H1 (cell line): Measurements from ENCODE around the gene CP. TPM values are rescaled to one million over a fixed set of nuclear protein-coding genes. Genes with fewer than 3 reads are reported as not detected.

Source experiments
- CTCF ChIA-PET: fragments of 300-600 bp; sonication (Branson Sonifier 250); formaldehyde crosslinking; loops from one replicate; lab custom pipeline; 2021; ENCODE audit not compliant: partially characterized antibody; lab: Charles Lee
- POLR2A ChIA-PET: fragments of 300-600 bp; sonication (Branson Sonifier 250); formaldehyde crosslinking; loops from one replicate; lab custom pipeline; 2021; ENCODE audit warnings: inconsistent platforms; ENCODE audit not compliant: partially characterized antibody; lab: Charles Lee
- DNase-seq, 2 experiments: peaks; one replicate each; pipeline versions ENCODE4 v3.0.0 to v3.0.0-alpha.2; 2010 to 2022; ENCODE audit warnings: low spot score in 2 of 2, low read depth in 1 of 2, mixed read lengths in 1 of 2
- FAIRE-seq: peaks from 2 replicates; lab custom pipeline; 2011; peaks lifted over from hg19 to GRCh38; lab: Jason Lieb, UNC
- H2AFZ ChIP-seq: 2 replicates; pipeline ENCODE4 v1.8.1; 2012; ENCODE audit warnings: low read length, inconsistent platforms
- H2AK5ac ChIP-seq: 2 replicates; pipeline ENCODE4 v1.6.1; 2013; ENCODE audit warnings: low read depth, low read length
- H2BK120ac ChIP-seq: replicated peaks from 2 replicates; pipeline ENCODE3; 2013; ENCODE audit warnings: low read depth, low read length, inconsistent platforms
- H2BK12ac ChIP-seq: 2 replicates; pipeline ENCODE4 v1.6.1; 2013; ENCODE audit warnings: low read depth, low read length
- H2BK15ac ChIP-seq: 2 replicates; pipeline ENCODE4 v1.6.1; 2013; ENCODE audit warnings: low read length
- H2BK20ac ChIP-seq: 2 replicates; pipeline ENCODE4 v1.6.1; 2013; ENCODE audit warnings: low read length
- H2BK5ac ChIP-seq: 2 replicates; pipeline ENCODE4 v1.6.1; 2013; ENCODE audit warnings: low read depth, low read length
- H3K14ac ChIP-seq: 2 replicates; pipeline ENCODE4 v1.6.1; 2013; ENCODE audit warnings: inconsistent platforms; ENCODE audit not compliant: insufficient read length
- H3K18ac ChIP-seq: 2 replicates; pipeline ENCODE4 v1.6.1; 2013; ENCODE audit warnings: low read length; ENCODE audit errors: extremely low read depth
- H3K23ac ChIP-seq: 2 replicates; pipeline ENCODE4 v1.6.1; 2013; ENCODE audit warnings: inconsistent platforms; ENCODE audit not compliant: insufficient read length
- H3K23me2 ChIP-seq: 2 replicates; pipeline ENCODE4 v1.6.1; 2013; ENCODE audit warnings: low read depth, low read length
- H3K27ac ChIP-seq: 2 replicates; pipeline ENCODE4 v1.6.1; 2011; ENCODE audit warnings: low read depth, low read length, inconsistent platforms
- H3K27me3 ChIP-seq, 4 experiments: replicated peaks in 1 of 4; 1 replicate in 1 of 4; 2 replicates in 3 of 4; pipeline versions ENCODE4 v1.6.1 to v1.8.1; 2011 to 2013; ENCODE audit warnings: low read length in 3 of 4, mild to moderate bottlenecking in 3 of 4, inconsistent platforms in 2 of 4, mixed read lengths in 2 of 4, moderate library complexity in 1 of 4; ENCODE audit not compliant: control insufficient read depth in 3 of 4, insufficient read depth in 3 of 4; ENCODE audit errors: extremely low read depth in 1 of 4
- H3K36me3 ChIP-seq, 4 experiments: 2 replicates each; pipeline versions ENCODE4 v1.6.1 to v1.8.1; 2011 to 2013; ENCODE audit warnings: mild to moderate bottlenecking in 4 of 4, low read length in 3 of 4, moderate library complexity in 2 of 4, control low read depth in 1 of 4, inconsistent platforms in 1 of 4; ENCODE audit not compliant: insufficient read depth in 4 of 4, control insufficient read depth in 2 of 4
- H3K4ac ChIP-seq: replicated peaks from 2 replicates; pipeline ENCODE3; 2013; ENCODE audit warnings: low read length, low read depth, mixed read lengths, inconsistent platforms; ENCODE audit not compliant: insufficient read length
- H3K4me1 ChIP-seq, 4 experiments: replicated peaks in 1 of 4; 1 replicate in 1 of 4; 2 replicates in 3 of 4; pipeline versions ENCODE4 v1.6.1 to v1.8.1; 2011 to 2013; ENCODE audit warnings: low read length in 3 of 4, inconsistent platforms in 2 of 4, mixed read lengths in 1 of 4; ENCODE audit not compliant: insufficient read depth in 4 of 4, control insufficient read depth in 3 of 4
- H3K4me2 ChIP-seq, 2 experiments: 2 replicates each; pipeline versions ENCODE4 v1.6.1 to v1.8.1; 2011 to 2013; ENCODE audit warnings: low read depth in 2 of 2, low read length in 2 of 2, control low read depth in 1 of 2, inconsistent platforms in 1 of 2, mild to moderate bottlenecking in 1 of 2; ENCODE audit not compliant: insufficient read depth in 1 of 2
- H3K4me3 ChIP-seq, 4 experiments: fragments of 200-600, 300-600 bp in 1 of 4; sonication (generic), shearing (Covaris generic), sonication (Bioruptor Twin) in 1 of 4; 2 replicates each; pipeline versions ENCODE4 v1.5.1 to v1.8.1; 2011 to 2016; ENCODE audit warnings: low read length in 4 of 4, low read depth in 3 of 4, control low read depth in 2 of 4, inconsistent platforms in 2 of 4, mild to moderate bottlenecking in 2 of 4, mixed read lengths in 1 of 4, moderate library complexity in 1 of 4; ENCODE audit not compliant: insufficient read depth in 2 of 4; ENCODE audit errors: extremely low read depth in 1 of 4
- H3K56ac ChIP-seq: replicated peaks from 2 replicates; pipeline ENCODE3; 2013; ENCODE audit warnings: low read depth, mild to moderate bottlenecking, mixed read lengths, low read length, inconsistent platforms; ENCODE audit not compliant: insufficient read length
- H3K79me1 ChIP-seq: 2 replicates; pipeline ENCODE4 v1.6.1; 2013; ENCODE audit warnings: low read depth, low read length, control low read depth
- H3K79me2 ChIP-seq, 2 experiments: 2 replicates each; pipeline versions ENCODE4 v1.6.1 to v1.8.1; 2012 to 2013; ENCODE audit warnings: low read length in 2 of 2, mild to moderate bottlenecking in 2 of 2, inconsistent platforms in 1 of 2; ENCODE audit not compliant: insufficient read depth in 2 of 2, control insufficient read depth in 1 of 2
- H3K9ac ChIP-seq, 4 experiments: replicated peaks in 1 of 4; 1 replicate in 1 of 4; 2 replicates in 3 of 4; pipeline versions ENCODE4 v1.6.1 to v1.8.1; 2011 to 2013; ENCODE audit warnings: low read depth in 3 of 4, low read length in 3 of 4, control low read depth in 2 of 4, mild to moderate bottlenecking in 2 of 4, moderate library complexity in 2 of 4, inconsistent platforms in 1 of 4; ENCODE audit errors: extremely low read depth in 1 of 4
- H3K9me3 ChIP-seq, 2 experiments: 2 replicates each; pipeline versions ENCODE4 v1.6.1 to v1.8.1; 2012 to 2013; ENCODE audit warnings: mild to moderate bottlenecking in 2 of 2, moderate library complexity in 2 of 2, control low read depth in 1 of 2, inconsistent platforms in 1 of 2, low read depth in 1 of 2, low read length in 1 of 2, mixed read lengths in 1 of 2; ENCODE audit not compliant: insufficient read depth in 2 of 2
- H4K20me1 ChIP-seq, 2 experiments: replicated peaks in 1 of 2; 2 replicates each; pipeline versions ENCODE3 to v1.8.1; 2011 to 2013; ENCODE audit warnings: inconsistent platforms in 2 of 2, low read length in 2 of 2, mild to moderate bottlenecking in 1 of 2; ENCODE audit not compliant: insufficient read depth in 2 of 2, control insufficient read depth in 1 of 2
- H4K5ac ChIP-seq: 2 replicates; pipeline ENCODE4 v1.6.1; 2013; ENCODE audit warnings: low read length, low read depth, mixed read lengths, inconsistent platforms; ENCODE audit not compliant: insufficient read length
- H4K8ac ChIP-seq: 2 replicates; pipeline ENCODE4 v1.8.0; 2013; ENCODE audit warnings: mild to moderate bottlenecking, moderate library complexity, low read length, inconsistent platforms; ENCODE audit not compliant: insufficient read depth; ENCODE audit errors: extremely low read depth
- H4K91ac ChIP-seq: replicated peaks from 2 replicates; pipeline ENCODE3; 2013; ENCODE audit warnings: low read length, mixed read lengths, inconsistent platforms; ENCODE audit not compliant: insufficient read length
- BRCA1 ChIP-seq: IDR thresholded peaks from 2 replicates; pipeline ENCODE4 v1.6.1; 2012; ENCODE audit warnings: low read depth, low read length, improper control_type of control experiment
- CBX5 ChIP-seq: fragments of 300-800, 300-1000 bp; sonication (generic); IDR thresholded peaks from 2 replicates; pipeline ENCODE4 v1.7.1; 2016; ENCODE audit warnings: antibody characterized with exemption, low read length, low read depth
- HDAC6 ChIP-seq: IDR thresholded peaks from one replicate; pipeline ENCODE4 v1.7.1; 2012; ENCODE audit warnings: low read depth, mild to moderate bottlenecking, inconsistent platforms, low read length, moderate library complexity
- SP4 ChIP-seq: IDR thresholded peaks from 2 replicates; pipeline ENCODE4 v1.6.1; 2012; ENCODE audit warnings: low read length, inconsistent platforms
- WGBS, 2 experiments: shearing (Covaris generic) in 1 of 2; methylation state at CpG; one replicate each; pipeline versions ENCODE4 v1.1.6 to v1.1.7; 2013 to 2015; ENCODE audit warnings: low lambda C conversion rate in 2 of 2, mixed read lengths in 2 of 2, inconsistent platforms in 1 of 2, low coverage in 1 of 2, missing lambda C conversion rate in 1 of 2; ENCODE audit not compliant: insufficient replicate concordance in 2 of 2, insufficient coverage in 1 of 2, insufficient read length in 1 of 2; ENCODE audit errors: extremely low coverage in 1 of 2, missing lambda C conversion rate in 1 of 2; 5-methylcytosine and 5-hydroxymethylcytosine counted together
- polyA plus RNA-seq, 7 experiments: library from polyadenylated mRNA; depleted of rRNA in 3 of 7; stranded (reverse) in 5 of 7; unstranded in 2 of 7; fragments of >200 nt in 5 of 7; fragments of 200-250 nt in 2 of 7; gene quantifications; 1 replicate in 5 of 7; 2 replicates in 1 of 7; 4 replicates in 1 of 7; pipeline versions ENCODE4 v1.2.1 to v1.2.3, GENCODE V29; 2011 to 2013; ENCODE audit warnings: missing spikeins in 2 of 7, mixed read lengths in 2 of 7
- total RNA-seq: library from RNA; stranded (reverse); fragmentation: NEBNext Ultra II Directional; extraction: Animal tissue kit (Norgen Biotek cat#: 25700); gene quantifications from 2 replicates; pipeline ENCODE4 v1.2.1, GENCODE V29; 2021
- TF ChIP-seq, protein P1 (sequence below): IDR thresholded peaks from 2 replicates; pipeline ENCODE4 v1.6.1; 2011; ENCODE audit warnings: low read depth, mild to moderate bottlenecking, low read length; ENCODE audit not compliant: insufficient read depth

Gene CP
- total and polyA plus RNA-seq, 2 of the 8 experiments (the other 6 are each of a cell fraction or from before 2014, with no cell fraction given): 0.32 to 2.6 TPM

GRCh38 chr3:149247008-149247710 is 25.5 kb upstream of the CP start:
- Histone ChIP-seq H2BK15ac (no peak overlapping the region), H3K9me3 (no peaks in the 10 kb centered on the region), H3K4ac (no peak overlapping the region), H3K4me1 (peaks cover 0 to 10% (median under 1%) of the 10 kb centered on the region in 4 experiments; a peak in 2 of 7 replicates), H2AFZ (no peak overlapping the region), H4K8ac (no peak overlapping the region), H4K91ac (peak overlapping the region; percentile 5), H2BK5ac (no peak overlapping the region), H3K4me3 (no peak overlapping the region), H3K23me2 (no peaks in the 10 kb centered on the region; the same call in 1 of the 2 replicates), H3K4me2 (no peak overlapping the region), H3K27ac (no peak overlapping the region), H3K79me1 (no peaks in the 10 kb centered on the region), H3K23ac (no peak overlapping the region), H2AK5ac (no peak overlapping the region), H2BK12ac (no peak overlapping the region)
- FAIRE-seq: no peak
- CTCF ChIA-PET: interaction anchor here (0.7 kb wide), 1 partner anchor 292 kb away, joined by 4 read pairs; no protein-coding TSS in a partner anchor
- TF ChIP-seq BRCA1 (no peak), SP4 (no peak), CBX5 (no peak), HDAC6 (no peak)
- TF ChIP-seq, protein P1, sequence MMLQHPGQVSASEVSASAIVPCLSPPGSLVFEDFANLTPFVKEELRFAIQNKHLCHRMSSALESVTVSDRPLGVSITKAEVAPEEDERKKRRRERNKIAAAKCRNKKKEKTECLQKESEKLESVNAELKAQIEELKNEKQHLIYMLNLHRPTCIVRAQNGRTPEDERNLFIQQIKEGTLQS: no peak
- TF ChIP-seq, all 59 proteins: peak for 0
- Histone ChIP-seq H3K9ac (no peak overlapping the region), H4K5ac (no peak overlapping the region), H3K36me3 (no peaks in the 10 kb centered on the region), H2BK20ac (0 out of 2 replicates have a peak overlapping the region, but pooled peaks have one; percentile 36), H3K18ac (peak overlapping the region; percentile 21; the same call in 1 of the 2 replicates), H3K56ac (no peak overlapping the region), H3K27me3 (peaks cover 0 to 5% (median 2%) of the 10 kb centered on the region in 4 experiments; a peak in 3 of 7 replicates), H2BK120ac (no peak overlapping the region), H3K14ac (no peak overlapping the region), H4K20me1 (no peaks in the 10 kb centered on the region), H3K79me2 (no peaks in the 10 kb centered on the region)
- 94% methylated on average over 6 of the region's 6 CpGs; no CpG with 5 or more reads in 1 of the 2 experiments for WGBS, 2 experiments
- no peak for DNase-seq
- POLR2A ChIA-PET: no interaction called here
